Colonic mucosa (tissue), 4 donors: Measurements from ENCODE around the gene UBQLN1. TPM values are rescaled to one million over a fixed set of nuclear protein-coding genes. Genes with fewer than 3 reads are reported as not detected.

ENCODE experiments used
- DNase-seq: peaks from one replicate; pipeline ENCODE4 v3.0.0-alpha.2; 2020
- H3K27ac ChIP-seq: fragments of 200-600 bp; one replicate; pipeline ENCODE4 v1.8.0; 2021
- H3K27me3 ChIP-seq: fragments of 200-600 bp; one replicate; pipeline ENCODE4 v1.8.0; 2021
- H3K36me3 ChIP-seq: fragments of 200-600 bp; one replicate; pipeline ENCODE4 v1.8.0; 2021
- H3K4me1 ChIP-seq: fragments of 200-600 bp; one replicate; pipeline ENCODE4 v1.8.0; 2021; ENCODE audit warnings: mild to moderate bottlenecking
- H3K4me3 ChIP-seq: fragments of 200-600 bp; one replicate; pipeline ENCODE4 v1.8.0; 2021
- H3K9ac ChIP-seq, 2 donors: one replicate each; pipeline ENCODE4 v1.7.0; 2013; ENCODE audit warnings: control low read depth in 2 of 2, low read depth in 2 of 2, low read length in 2 of 2
- H3K9me3 ChIP-seq: fragments of 200-600 bp; one replicate; pipeline ENCODE4 v1.8.0; 2021
- intact Hi-C: fragments of 100-400 bp; cut with DNase I; formaldehyde crosslinking; loops from one replicate; pipeline ENCODE4 v1.14.1; 2022
- total RNA-seq, 2 donors: library from RNA; stranded (reverse); fragmentation: NEBNext Ultra II Directional in 1 of 2; extraction: Animal tissue kit (Norgen Biotek cat#: 25700) in 1 of 2; gene quantifications; one replicate each; pipeline ENCODE4 v1.2.1, GENCODE V29; 2021
- TF ChIP-seq, protein P1 (sequence below): fragments of 200-600 bp; IDR thresholded peaks from one replicate; pipeline ENCODE4 v1.8.0; 2022; ENCODE audit warnings: antibody characterized with exemption, mild to moderate bottlenecking
- donor health status: healthy.
- donor health status: DM: no; HTN: no; CAD: no.
- donor health status: DM: no; HTN: no; CAD: no.

The UBQLN1 gene
- total RNA-seq, 2 donors from 2014 or later: 87.3 to 101 TPM

DNA sequence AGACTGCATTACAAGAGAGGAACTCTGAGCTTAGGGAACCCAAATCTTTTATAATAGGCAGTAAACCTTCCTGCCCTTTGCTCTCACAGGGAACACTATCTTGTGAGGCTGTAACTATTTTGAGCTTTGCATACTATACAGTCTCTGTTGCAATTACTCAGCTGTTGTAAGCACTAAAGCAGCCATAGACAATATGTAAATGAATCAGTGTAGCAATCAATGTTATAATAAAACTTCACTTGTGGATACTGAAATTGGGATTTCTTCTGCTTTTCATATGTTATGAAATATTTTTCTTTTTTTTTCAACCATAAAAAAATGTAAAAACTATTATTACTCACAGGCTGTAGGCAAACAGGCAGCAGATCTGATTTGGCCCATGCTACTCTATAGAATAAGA, 16.7 kb upstream of the UBQLN1 start:
- Histone ChIP-seq H3K4me1 (no peaks in the 10 kb centered on the region), H3K9me3 (no peaks in the 10 kb centered on the region), H3K36me3 (no peaks in the 10 kb centered on the region), H3K27me3 (no peaks in the 10 kb centered on the region), H3K9ac (no peak overlapping the region), H3K27ac (no peak overlapping the region), H3K4me3 (no peak overlapping the region)
- DNase-seq: no peak
- TF ChIP-seq, protein P1, sequence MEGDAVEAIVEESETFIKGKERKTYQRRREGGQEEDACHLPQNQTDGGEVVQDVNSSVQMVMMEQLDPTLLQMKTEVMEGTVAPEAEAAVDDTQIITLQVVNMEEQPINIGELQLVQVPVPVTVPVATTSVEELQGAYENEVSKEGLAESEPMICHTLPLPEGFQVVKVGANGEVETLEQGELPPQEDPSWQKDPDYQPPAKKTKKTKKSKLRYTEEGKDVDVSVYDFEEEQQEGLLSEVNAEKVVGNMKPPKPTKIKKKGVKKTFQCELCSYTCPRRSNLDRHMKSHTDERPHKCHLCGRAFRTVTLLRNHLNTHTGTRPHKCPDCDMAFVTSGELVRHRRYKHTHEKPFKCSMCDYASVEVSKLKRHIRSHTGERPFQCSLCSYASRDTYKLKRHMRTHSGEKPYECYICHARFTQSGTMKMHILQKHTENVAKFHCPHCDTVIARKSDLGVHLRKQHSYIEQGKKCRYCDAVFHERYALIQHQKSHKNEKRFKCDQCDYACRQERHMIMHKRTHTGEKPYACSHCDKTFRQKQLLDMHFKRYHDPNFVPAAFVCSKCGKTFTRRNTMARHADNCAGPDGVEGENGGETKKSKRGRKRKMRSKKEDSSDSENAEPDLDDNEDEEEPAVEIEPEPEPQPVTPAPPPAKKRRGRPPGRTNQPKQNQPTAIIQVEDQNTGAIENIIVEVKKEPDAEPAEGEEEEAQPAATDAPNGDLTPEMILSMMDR: no peak
- intact Hi-C loops: no loop called here

GRCh38 chr9:83722726-83723495, 15.2 kb upstream of the UBQLN1 start:
- intact Hi-C loops: no loop called here
- H3K27ac ChIP-seq: no peak overlapping the region
- H3K4me1 ChIP-seq: no peaks in the 10 kb centered on the region
- H3K36me3 ChIP-seq: no peaks in the 10 kb centered on the region
- TF ChIP-seq, protein P1: no peak
- no peak overlapping the region for H3K9ac ChIP-seq
- no peak for DNase-seq
- H3K4me3 ChIP-seq: no peak overlapping the region
- H3K9me3 ChIP-seq: no peaks in the 10 kb centered on the region
- H3K27me3 ChIP-seq: no peaks in the 10 kb centered on the region

DNA sequence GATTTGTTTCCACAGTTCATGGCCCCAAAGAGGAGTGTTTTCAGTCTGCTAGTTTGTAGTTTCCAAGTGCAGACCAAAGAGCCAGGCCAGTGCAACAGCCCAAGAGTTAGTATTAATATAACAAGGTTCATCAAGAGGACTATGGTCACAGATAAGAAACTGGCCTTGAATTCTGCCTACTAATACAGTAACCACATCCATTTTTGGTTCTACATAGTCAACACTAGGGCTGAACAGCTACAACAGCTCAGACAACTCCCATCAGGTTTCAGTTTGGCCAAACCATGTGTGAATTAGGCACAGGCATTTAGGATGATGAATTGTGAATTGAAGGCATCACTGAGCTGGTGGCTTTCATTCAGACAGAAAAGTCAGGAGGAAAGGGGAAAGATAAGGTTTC, 13.8 kb upstream of the UBQLN1 start:
- Histone ChIP-seq H3K9me3 (no peaks in the 10 kb centered on the region), H3K9ac (no peak overlapping the region), H3K27ac (no peak overlapping the region), H3K4me1 (no peaks in the 10 kb centered on the region), H3K36me3 (no peaks in the 10 kb centered on the region), H3K27me3 (no peaks in the 10 kb centered on the region), H3K4me3 (no peak overlapping the region)
- DNase-seq: no peak
- TF ChIP-seq, protein P1: no peak
- intact Hi-C loops: no loop called here

GRCh38 chr9:83715794-83716193, 8.0 kb upstream of the UBQLN1 start:
- Histone ChIP-seq H3K27me3 (no peaks in the 10 kb centered on the region), H3K36me3 (no peaks in the 10 kb centered on the region), H3K4me1 (no peaks in the 10 kb centered on the region), H3K27ac (no peak overlapping the region), H3K4me3 (no peak overlapping the region), H3K9me3 (no peaks in the 10 kb centered on the region), H3K9ac (no peak overlapping the region)
- DNase-seq: no peak
- TF ChIP-seq, protein P1: no peak
- intact Hi-C loops: no loop called here

DNA sequence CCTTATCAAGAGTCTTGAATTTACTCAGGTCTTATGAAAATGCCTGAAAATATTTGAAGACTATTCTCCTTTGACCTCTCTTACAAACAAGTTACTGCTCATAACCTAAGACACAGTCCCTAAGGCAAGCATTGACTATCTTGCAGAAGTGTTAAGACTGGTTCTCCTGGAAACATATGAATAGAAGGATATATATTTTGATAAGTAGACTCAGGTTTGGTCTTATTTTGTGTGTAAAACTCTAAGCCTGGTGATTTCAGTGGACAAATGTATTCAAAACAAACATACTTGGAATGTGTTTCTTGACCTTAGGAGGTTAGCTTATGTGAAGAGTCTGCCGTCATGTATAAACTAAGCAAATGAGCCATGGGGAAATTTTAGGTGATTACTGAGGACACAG, 7.5 kb upstream of the UBQLN1 start:
- Histone ChIP-seq H3K36me3 (no peaks in the 10 kb centered on the region), H3K9ac (no peak overlapping the region), H3K9me3 (no peaks in the 10 kb centered on the region), H3K27me3 (no peaks in the 10 kb centered on the region), H3K27ac (no peak overlapping the region), H3K4me1 (no peaks in the 10 kb centered on the region), H3K4me3 (no peak overlapping the region)
- no peak for DNase-seq
- intact Hi-C loops: no loop called here
- TF ChIP-seq, protein P1: no peak
